GM19324 (cell line): ENCODE measurements around the gene ARHGAP6.
A peak's percentile ranks its signal among the peaks of the same experiment; 100 is the strongest.
"Not testable (repeated sequence)": the region's sequence is repeated elsewhere in the genome, so short reads cannot be mapped to it uniquely, and the experiment has no call there.

ENCODE experiments used
- ATAC-seq: cut with Tn5 transposase; IDR thresholded peaks from one replicate; pipeline ENCODE4 v1.9.1; 2021; ENCODE audit warnings: mild to moderate bottlenecking, moderate library complexity; ENCODE audit not compliant: unreplicated experiment, low FRiP score

The ARHGAP6 gene

DNA sequence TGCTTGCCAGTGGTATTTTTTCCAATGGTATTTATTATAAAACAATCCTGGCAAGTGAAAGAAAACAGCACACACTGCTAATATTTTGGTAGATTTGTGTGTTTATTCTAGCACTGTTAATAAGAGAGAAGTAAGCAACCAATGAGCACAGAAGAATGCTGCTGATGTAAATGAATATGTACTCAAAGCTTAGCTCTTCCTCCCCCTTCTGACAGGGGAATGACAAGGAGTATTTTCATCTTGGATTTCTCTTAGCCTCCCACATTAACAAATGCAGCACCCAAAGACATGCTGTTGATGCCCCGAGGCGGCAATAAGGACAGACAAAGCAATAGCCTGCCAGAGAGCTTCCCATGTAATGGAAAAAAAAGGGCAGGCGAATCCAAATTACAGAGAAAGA is 18.6 kb downstream of the ARHGAP6 start:
- ATAC-seq = no peak

- no peak for ATAC-seq
Observed at GRCh38 chrX:11641349-11642065, 24.2 kb downstream of the ARHGAP6 start.

DNA sequence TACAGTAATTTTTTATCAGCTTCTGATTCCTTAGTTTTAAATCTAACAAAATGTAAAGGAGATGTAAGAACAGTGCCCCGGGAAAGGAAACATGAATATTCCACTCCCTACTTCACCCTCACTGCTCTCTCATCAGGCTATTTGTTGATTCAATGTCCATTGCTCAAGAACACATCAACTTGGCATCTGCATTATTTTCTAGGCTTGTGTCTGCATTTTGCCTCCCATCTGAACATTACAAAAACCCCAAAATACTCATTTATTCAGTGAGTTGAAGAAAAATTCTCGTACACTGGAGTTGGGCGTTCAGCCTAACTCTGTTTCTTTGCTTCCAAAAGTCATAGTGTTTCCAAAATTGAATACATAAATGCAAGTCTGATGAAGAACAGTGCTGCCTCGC is 25.6 kb downstream of the ARHGAP6 start:
- no peak for ATAC-seq

GRCh38 chrX:11632732-11633131 is 33.0 kb downstream of the ARHGAP6 start:
- no peak for ATAC-seq

DNA sequence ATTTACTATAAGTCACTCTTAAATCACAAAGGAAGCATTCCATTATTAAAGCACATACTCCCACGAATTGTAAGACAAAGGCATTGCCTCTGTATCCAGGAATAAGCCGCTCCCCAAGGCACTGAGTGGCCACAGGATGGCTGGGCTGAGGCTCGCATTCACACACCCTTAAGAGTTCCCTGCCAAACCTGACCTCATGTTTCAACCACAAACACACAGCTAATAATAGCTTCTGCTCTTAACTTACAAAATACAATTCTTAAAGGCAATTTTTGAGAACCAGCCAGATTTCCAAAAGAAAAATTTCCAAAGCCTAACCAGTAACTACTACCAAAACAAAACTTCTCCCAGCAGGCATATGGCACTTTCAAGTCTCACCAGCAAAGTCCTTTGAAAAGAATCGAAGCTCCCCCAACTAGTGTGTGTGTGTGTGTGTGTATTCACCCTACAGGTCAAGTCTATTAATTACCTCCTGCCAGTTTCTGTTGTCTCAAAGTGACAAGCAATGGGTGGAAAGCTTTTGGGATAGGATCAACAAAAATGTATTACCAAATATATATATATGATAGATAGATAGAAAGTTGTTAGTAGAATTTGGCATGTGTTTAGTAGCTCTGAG is 36.0 kb downstream of the ARHGAP6 start:
- peak; percentile 88 for ATAC-seq

DNA sequence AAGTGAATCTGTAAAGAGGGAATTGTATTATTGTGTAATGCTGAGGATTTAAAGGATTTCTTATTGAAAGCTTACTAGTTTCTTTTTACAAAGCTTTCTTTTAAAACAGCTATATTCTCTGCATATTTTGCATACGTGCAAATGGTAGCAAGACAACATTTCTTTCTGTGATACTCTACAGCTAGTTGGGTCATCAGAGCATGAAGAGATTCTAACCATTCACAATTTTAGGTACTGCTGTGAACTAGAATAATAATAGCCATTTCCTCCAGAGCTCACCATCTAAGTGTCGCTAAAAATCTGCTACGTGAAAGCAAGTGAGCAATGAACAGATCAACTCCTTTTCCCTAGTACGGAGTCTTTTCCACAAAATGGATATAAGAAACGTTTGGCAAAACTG is 37.3 kb downstream of the ARHGAP6 start:
- ATAC-seq = no peak

GRCh38 chrX:11626351-11626750 is 39.4 kb downstream of the ARHGAP6 start:
- ATAC-seq = no peak

DNA sequence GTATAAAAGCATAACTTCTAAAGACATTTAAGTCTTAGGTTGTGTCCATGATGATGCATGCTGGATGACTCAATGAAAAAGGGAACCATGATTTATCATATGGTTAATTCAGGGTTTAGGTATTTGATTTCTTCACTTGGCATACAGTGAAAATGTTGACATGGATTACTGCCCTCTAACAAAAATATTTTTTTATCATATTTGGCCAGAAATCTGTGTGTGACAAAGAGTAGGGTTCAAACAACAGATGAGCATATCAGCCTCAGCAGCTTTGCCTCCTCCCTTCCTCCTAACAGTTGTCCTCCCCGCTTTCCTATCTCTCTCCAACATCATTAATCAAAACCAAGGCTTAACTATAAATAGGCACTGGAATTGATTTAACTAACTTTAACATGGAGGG is 46.3 kb downstream of the ARHGAP6 start:
- ATAC-seq = no peak

DNA sequence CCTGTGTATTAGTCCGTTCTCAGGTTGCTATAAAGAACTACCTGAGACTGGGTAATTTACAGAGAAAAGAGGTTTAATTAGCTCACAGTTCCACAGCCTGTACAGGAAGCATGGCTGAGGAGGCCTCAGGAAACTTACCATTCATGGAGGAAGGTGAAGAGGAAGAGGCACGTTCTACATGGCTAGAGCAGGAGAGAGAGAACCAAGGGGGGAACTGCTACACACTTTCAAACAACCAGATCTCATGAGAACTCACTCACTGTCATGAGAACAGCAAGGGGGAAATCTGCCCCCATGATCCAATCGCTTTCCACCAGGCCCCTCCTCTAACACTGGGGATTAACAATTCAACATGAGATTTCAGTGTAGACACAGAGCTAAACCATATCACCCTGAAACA is 51.5 kb downstream of the ARHGAP6 start:
- not testable (repeated sequence) for ATAC-seq

DNA sequence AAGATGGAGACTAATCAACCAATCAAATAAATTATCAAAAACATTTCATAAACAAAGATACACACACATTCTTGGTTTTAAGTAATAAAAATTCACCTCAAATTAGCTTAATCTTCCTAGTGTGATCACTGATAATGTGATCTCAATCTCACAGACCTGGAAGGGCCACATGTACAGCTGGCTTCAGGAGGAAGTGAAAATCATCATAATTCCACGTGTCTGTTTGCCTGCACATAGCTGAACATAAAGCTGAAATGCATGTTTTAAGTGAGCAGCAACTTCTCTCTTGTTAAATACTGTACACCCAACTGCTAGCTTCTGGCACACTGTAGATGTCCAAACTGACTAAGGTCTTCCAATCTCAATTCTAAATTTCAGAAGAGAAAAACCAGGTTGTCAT is 53.8 kb downstream of the ARHGAP6 start:
- peak; percentile 47 for ATAC-seq

GRCh38 chrX:11611161-11611560 is 54.6 kb downstream of the ARHGAP6 start:
- ATAC-seq = no peak

DNA sequence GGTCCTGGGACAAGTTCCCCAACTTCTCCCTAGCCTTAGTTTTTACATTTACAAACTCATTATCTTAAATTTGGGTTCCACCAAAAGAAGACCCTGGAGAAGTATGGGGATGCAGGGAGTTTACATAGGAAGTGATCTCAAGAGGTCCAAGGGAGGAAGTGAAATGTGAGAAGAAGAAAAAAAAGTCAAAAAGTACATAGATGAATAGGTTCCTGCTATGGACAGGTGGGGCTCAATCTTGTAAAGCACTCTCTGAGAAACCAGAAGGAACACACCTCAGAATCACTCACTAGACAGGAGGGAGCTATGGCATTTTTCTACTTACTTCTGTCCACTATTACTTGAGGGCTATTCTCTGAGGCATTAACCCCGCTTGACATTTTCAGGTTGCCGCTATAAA is 56.6 kb downstream of the ARHGAP6 start:
- no peak for ATAC-seq

- ATAC-seq = no peak
Observed at GRCh38 chrX:11606408-11606807, 59.3 kb downstream of the ARHGAP6 start.

- ATAC-seq = no peak
Observed at GRCh38 chrX:11600578-11600977, 65.1 kb downstream of the ARHGAP6 start.

GRCh38 chrX:11597479-11597878 is 68.2 kb downstream of the ARHGAP6 start:
- no peak for ATAC-seq

DNA sequence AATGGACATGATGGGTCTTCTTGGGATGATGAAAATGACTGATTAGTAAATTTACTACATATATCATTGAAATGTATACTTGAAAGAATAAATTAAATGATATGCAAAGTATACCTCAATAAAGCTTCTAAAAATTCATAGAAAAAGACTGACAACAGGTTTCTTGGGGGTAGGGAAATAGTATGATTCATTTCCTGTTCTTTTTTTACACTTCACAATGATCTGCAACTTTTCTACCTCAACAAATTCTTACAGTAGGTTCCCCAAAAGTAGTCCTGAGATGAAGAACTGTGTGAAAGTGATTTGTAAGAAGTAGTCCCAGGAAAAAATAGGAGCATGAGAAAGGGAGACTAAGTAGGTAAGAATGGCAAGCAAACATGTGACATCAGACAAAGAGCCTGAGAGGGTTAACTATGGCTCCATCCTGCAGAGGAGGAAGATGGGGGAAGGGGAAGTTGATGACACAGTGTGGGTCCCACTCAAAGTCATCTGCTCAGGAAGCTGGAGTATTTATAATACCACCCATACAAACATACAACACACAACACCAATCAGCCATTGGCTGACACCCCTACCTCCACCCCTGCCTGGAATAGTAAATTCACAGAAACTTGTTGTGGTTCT is 73.9 kb downstream of the ARHGAP6 start:
- no peak for ATAC-seq

GRCh38 chrX:11589641-11590040 is 76.1 kb downstream of the ARHGAP6 start:
- ATAC-seq = no peak

GRCh38 chrX:11588097-11588496 is 77.6 kb downstream of the ARHGAP6 start:
- ATAC-seq = no peak

- ATAC-seq = peak; percentile 53
Observed at GRCh38 chrX:11585174-11585573, 80.5 kb downstream of the ARHGAP6 start.

- ATAC-seq = no peak
Observed at GRCh38 chrX:11580789-11581188, 84.9 kb downstream of the ARHGAP6 start.

DNA sequence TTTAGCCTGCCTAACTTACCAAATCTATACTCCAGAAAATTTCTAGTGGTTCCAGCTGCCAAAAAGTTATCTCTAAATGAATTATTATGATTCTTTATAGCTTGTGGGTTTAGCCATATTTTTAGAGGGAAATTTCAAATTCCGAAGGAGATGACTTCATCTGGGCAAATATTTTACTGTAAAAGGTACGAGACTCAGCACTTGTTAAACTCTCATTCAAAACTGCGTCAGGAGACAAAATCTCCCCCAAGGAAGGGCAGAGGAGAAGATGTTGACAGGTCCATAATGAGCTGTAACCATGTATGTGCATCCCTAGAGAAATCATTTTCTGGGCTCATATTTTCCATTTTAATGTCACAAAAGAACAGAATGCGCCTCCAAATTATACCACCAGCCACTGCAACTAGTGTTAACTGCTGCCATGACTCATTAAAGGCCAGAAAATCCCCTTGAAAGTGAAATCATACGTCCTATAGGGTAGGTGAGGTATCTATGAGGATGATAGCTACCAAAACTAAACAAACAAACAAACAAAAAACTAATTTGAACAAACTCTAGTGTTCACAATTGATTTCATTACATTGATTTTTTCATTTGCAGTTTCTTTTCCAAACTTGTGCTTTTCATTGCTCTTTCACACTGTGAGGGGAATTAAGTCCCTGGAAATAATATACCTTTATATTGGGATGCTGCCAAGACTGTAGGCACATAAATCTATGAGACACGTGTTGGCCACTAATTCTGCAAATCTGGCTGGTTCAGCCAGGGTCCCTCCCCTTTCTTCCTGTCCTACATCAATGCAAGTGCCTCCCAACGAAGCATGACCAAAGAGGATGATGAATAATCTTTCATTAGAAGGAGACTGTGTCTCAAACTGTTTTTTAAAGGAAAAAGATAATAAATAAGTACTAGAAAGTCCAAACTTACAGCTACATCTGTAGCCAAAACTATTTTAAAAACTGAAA is 85.8 kb downstream of the ARHGAP6 start:
- ATAC-seq = no peak
